Panc1 (cell line): ENCODE measurements around the gene PAMR1.

ENCODE experiments used
- CTCF ChIP-seq: fragments of 450-650 bp; IDR thresholded peaks from 2 replicates; pipeline ENCODE4 v1.5.1; 2017; ENCODE audit warnings: mild to moderate bottlenecking
- POLR2AphosphoS5 ChIP-seq: IDR thresholded peaks from 2 replicates; pipeline ENCODE4 v1.6.1; 2012; ENCODE audit warnings: mild to moderate bottlenecking, low read depth, low read length, moderate library complexity
- REST ChIP-seq, 2 experiments: IDR thresholded peaks; 2 replicates each; pipeline ENCODE4 v1.6.1; 2011 to 2012; ENCODE audit warnings: low read depth in 2 of 2, control low read depth in 1 of 2, low read length in 1 of 2, mild to moderate bottlenecking in 1 of 2, moderate library complexity in 1 of 2; ENCODE audit not compliant: insufficient read depth in 1 of 2

- TF ChIP-seq POLR2AphosphoS5 (no peak), CTCF (no peak), REST (IDR thresholded peaks at IDR 0.05; ENCODE audit: insufficient read depth in 1 of 2, low read depth in 2 of 2, low read length in 1 of 2) (no peak)
Measured at GRCh38 chr11:35426351-35426750, 99.1 kb downstream of the PAMR1 start.
